HUES6 (cell line): ENCODE data around the gene CIC.

Experiments
- H3K27ac ChIP-seq: 2 replicates; pipeline ENCODE4 v1.7.0; 2013; ENCODE audit warnings: low read depth, mild to moderate bottlenecking, low read length, inconsistent platforms
- H3K27me3 ChIP-seq: 2 replicates; pipeline ENCODE4 v1.6.1; 2013; ENCODE audit warnings: low read length; ENCODE audit not compliant: control insufficient read depth, insufficient read depth
- H3K36me3 ChIP-seq: 2 replicates; pipeline ENCODE4 v1.6.1; 2013; ENCODE audit warnings: low read length; ENCODE audit not compliant: control insufficient read depth, insufficient read depth
- H3K4me1 ChIP-seq: 2 replicates; pipeline ENCODE4 v1.6.1; 2013; ENCODE audit warnings: low read length; ENCODE audit not compliant: control insufficient read depth, insufficient read depth
- H3K4me3 ChIP-seq: 2 replicates; pipeline ENCODE4 v1.5.1; 2013; ENCODE audit warnings: low read depth, low read length
- H3K9ac ChIP-seq: one replicate; pipeline ENCODE4 v1.6.1; 2013; ENCODE audit warnings: mild to moderate bottlenecking, low read length
- H3K9me3 ChIP-seq: 2 replicates; pipeline ENCODE4 v1.6.1; 2013; ENCODE audit warnings: low read depth, low read length; ENCODE audit not compliant: control insufficient read depth, insufficient read depth

Gene CIC

GRCh38 chr19:42287017-42287826, 18.2 kb downstream of the CIC start:
- H3K9ac ChIP-seq, result no peak overlapping the region
- H3K27me3 ChIP-seq, result no peaks in the 10 kb centered on the region
- no peaks in the 10 kb centered on the region for H3K9me3 ChIP-seq
- peaks cover 54% of the 10 kb centered on the region for H3K36me3 ChIP-seq
- peaks cover 40% of the 10 kb centered on the region for H3K4me1 ChIP-seq
- H3K4me3 ChIP-seq, result no peak overlapping the region
- H3K27ac ChIP-seq, result no peak overlapping the region

DNA sequence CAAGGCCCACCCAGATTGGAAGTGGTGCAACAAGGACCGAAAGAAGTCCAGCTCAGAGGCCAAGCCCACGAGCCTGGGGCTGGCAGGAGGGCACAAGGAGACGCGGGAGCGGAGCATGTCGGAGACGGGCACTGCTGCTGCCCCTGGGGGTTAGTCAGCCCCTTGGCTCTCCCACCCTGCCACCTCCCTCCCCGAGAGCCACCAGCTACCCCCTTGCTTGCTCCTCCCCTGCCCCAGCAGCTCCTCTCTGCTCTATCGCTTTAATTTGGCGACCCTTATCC, 18.7 kb downstream of the CIC start:
- no peak overlapping the region for H3K4me3 ChIP-seq
- no peaks in the 10 kb centered on the region for H3K9me3 ChIP-seq
- no peak overlapping the region for H3K27ac ChIP-seq
- H3K27me3 ChIP-seq, result no peaks in the 10 kb centered on the region
- H3K36me3 ChIP-seq, result peaks cover 59% of the 10 kb centered on the region
- H3K4me1 ChIP-seq, result peaks cover 36% of the 10 kb centered on the region
- no peak overlapping the region for H3K9ac ChIP-seq

DNA sequence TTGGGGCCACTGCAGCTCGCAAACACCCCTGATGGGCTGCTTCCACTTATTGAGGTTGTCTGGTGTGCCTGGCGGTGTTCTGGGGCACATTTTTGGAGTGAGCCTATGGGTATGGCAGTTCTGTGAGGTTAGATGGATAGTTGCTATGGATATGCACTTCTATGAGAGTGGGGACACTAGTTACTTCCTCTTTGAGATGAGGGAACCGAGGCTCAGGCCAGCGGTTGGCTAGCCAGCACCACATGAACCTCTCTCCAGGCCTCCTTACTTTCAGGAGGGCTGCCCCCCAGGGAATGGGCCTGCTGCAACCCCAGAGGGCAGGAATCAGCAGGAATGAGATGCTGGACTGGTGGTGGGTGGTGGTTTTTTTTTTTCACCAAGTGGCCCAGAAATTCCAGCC, 19.3 kb downstream of the CIC start:
- H3K27me3 ChIP-seq, result no peaks in the 10 kb centered on the region
- no peaks in the 10 kb centered on the region for H3K9me3 ChIP-seq
- peaks cover 65% of the 10 kb centered on the region for H3K36me3 ChIP-seq
- no peak overlapping the region for H3K27ac ChIP-seq
- H3K9ac ChIP-seq, result no peak overlapping the region
- peaks cover 30% of the 10 kb centered on the region for H3K4me1 ChIP-seq
- H3K4me3 ChIP-seq, result no peak overlapping the region

- no peak overlapping the region for H3K9ac ChIP-seq
- H3K27me3 ChIP-seq, result no peaks in the 10 kb centered on the region
- H3K9me3 ChIP-seq, result no peaks in the 10 kb centered on the region
- no peak overlapping the region for H3K4me3 ChIP-seq
- H3K4me1 ChIP-seq, result peaks cover 30% of the 10 kb centered on the region
- H3K36me3 ChIP-seq, result peaks cover 72% of the 10 kb centered on the region
- H3K27ac ChIP-seq, result no peak overlapping the region
These were observed 20.0 kb downstream of the CIC start for GRCh38 chr19:42288881-42289555.

- Histone ChIP-seq H3K4me1 (peaks cover 30% of the 10 kb centered on the region), H3K9ac (no peak overlapping the region), H3K36me3 (peaks cover 78% of the 10 kb centered on the region)
These were observed 20.5 kb downstream of the CIC start for GRCh38 chr19:42289556-42290041.

GRCh38 chr19:42290136-42290522, 21.1 kb downstream of the CIC start:
- Histone ChIP-seq H3K4me3 (no peak overlapping the region), H3K36me3 (peaks cover 81% of the 10 kb centered on the region), H3K4me1 (peaks cover 26% of the 10 kb centered on the region), H3K27ac (no peak overlapping the region), H3K9ac (no peak overlapping the region), H3K9me3 (no peaks in the 10 kb centered on the region), H3K27me3 (no peaks in the 10 kb centered on the region)

More at GRCh38 chr19:42289556-42290041, 20.5 kb downstream of the CIC start:
- H3K4me3 ChIP-seq, result no peak overlapping the region
- no peak overlapping the region for H3K27ac ChIP-seq
- no peaks in the 10 kb centered on the region for H3K9me3 ChIP-seq
- H3K27me3 ChIP-seq, result no peaks in the 10 kb centered on the region

GRCh38 chr19:42290523-42291434, 21.7 kb downstream of the CIC start:
- Histone ChIP-seq H3K9me3 (no peaks in the 10 kb centered on the region), H3K4me3 (no peak overlapping the region), H3K27me3 (no peaks in the 10 kb centered on the region), H3K9ac (no peak overlapping the region), H3K4me1 (peaks cover 19% of the 10 kb centered on the region), H3K27ac (no peak overlapping the region), H3K36me3 (peaks cover 82% of the 10 kb centered on the region)

GRCh38 chr19:42291435-42291810, 22.4 kb downstream of the CIC start:
- H3K9ac ChIP-seq, result no peak overlapping the region
- H3K36me3 ChIP-seq, result peaks cover 85% of the 10 kb centered on the region

GRCh38 chr19:42292042-42292960, 23.2 kb downstream of the CIC start:
- Histone ChIP-seq H3K9me3 (no peaks in the 10 kb centered on the region), H3K4me3 (no peak overlapping the region), H3K9ac (peak overlapping the region; percentile 22), H3K4me1 (peaks cover 15% of the 10 kb centered on the region), H3K27me3 (no peaks in the 10 kb centered on the region), H3K27ac (no peak overlapping the region), H3K36me3 (peaks cover 89% of the 10 kb centered on the region)

More at GRCh38 chr19:42291435-42291810, 22.4 kb downstream of the CIC start:
- no peak overlapping the region for H3K4me3 ChIP-seq
- no peaks in the 10 kb centered on the region for H3K9me3 ChIP-seq
- no peaks in the 10 kb centered on the region for H3K27me3 ChIP-seq
- H3K27ac ChIP-seq, result no peak overlapping the region
- peaks cover 15% of the 10 kb centered on the region for H3K4me1 ChIP-seq

DNA sequence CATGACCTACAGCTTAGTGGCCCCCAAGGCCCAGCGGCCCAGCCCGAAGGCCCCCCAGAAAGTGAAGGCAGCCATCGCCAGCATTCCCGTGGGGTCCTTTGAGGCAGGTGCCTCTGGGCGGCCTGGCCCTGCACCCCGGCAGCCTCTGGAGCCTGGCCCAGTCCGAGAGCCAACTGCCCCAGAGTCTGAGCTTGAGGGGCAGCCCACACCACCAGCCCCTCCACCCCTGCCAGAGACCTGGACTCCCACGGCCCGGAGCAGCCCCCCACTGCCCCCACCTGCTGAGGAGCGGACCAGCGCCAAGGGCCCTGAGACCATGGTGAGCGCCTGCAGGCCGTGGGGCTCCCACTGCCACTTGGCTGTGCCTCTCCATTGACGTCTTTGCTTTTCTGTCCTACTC, 23.9 kb downstream of the CIC start:
- H3K36me3 ChIP-seq, result peaks cover 82% of the 10 kb centered on the region
- no peaks in the 10 kb centered on the region for H3K9me3 ChIP-seq
- H3K4me3 ChIP-seq, result no peak overlapping the region
- no peak overlapping the region for H3K9ac ChIP-seq
- no peaks in the 10 kb centered on the region for H3K27me3 ChIP-seq
- H3K4me1 ChIP-seq, result peaks cover 15% of the 10 kb centered on the region
- no peak overlapping the region for H3K27ac ChIP-seq
